Glutamatergic neuron (in vitro differentiated cells): Measurements from ENCODE around the gene TRRAP. TPM values are rescaled to one million over a fixed set of nuclear protein-coding genes. Genes with fewer than 3 reads are reported as not detected.

Experiments
- DNase-seq: peaks from one replicate; pipeline ENCODE4 v3.0.0; 2022
- H3K27ac Mint-ChIP-seq: one replicate; pipeline ENCODE4 v1.8.0; 2020; ENCODE audit warnings: mild to moderate bottlenecking, mixed read lengths, inconsistent platforms; ENCODE audit not compliant: unreplicated experiment
- H3K27me3 Mint-ChIP-seq: one replicate; pipeline ENCODE4 v1.8.0; 2020; ENCODE audit warnings: mild to moderate bottlenecking, moderate library complexity, mixed read lengths, inconsistent platforms; ENCODE audit not compliant: unreplicated experiment
- H3K36me3 Mint-ChIP-seq: one replicate; pipeline ENCODE4 v1.8.0; 2020; ENCODE audit warnings: mild to moderate bottlenecking, mixed read lengths, inconsistent platforms; ENCODE audit not compliant: unreplicated experiment
- H3K4me1 Mint-ChIP-seq: one replicate; pipeline ENCODE4 v1.8.0; 2020; ENCODE audit warnings: mild to moderate bottlenecking, low read depth, mixed read lengths, inconsistent platforms; ENCODE audit not compliant: unreplicated experiment
- H3K4me3 Mint-ChIP-seq: one replicate; pipeline ENCODE4 v1.8.0; 2020; ENCODE audit warnings: mild to moderate bottlenecking, mixed read lengths, inconsistent platforms; ENCODE audit not compliant: unreplicated experiment
- H3K9me3 Mint-ChIP-seq: one replicate; pipeline ENCODE4 v1.8.0; 2020; ENCODE audit warnings: mild to moderate bottlenecking, moderate library complexity, mixed read lengths, inconsistent platforms; ENCODE audit not compliant: unreplicated experiment
- CTCF ChIP-seq: fragments of 200-600 bp; sonication (generic); IDR thresholded peaks from one replicate; pipeline ENCODE4 v1.5.0; 2021; ENCODE audit not compliant: partially characterized antibody, unreplicated experiment
- total RNA-seq: library from RNA; stranded (reverse); fragmentation: NEBNext Ultra II Directional; extraction: Animal tissue kit (Norgen Biotek cat#: 25700); gene quantifications from one replicate; pipeline ENCODE4 v1.2.1, GENCODE V29; 2021; ENCODE audit not compliant: unreplicated experiment

Gene TRRAP
- total RNA-seq, 1 donor from 2014 or later: 68.7 TPM

DNA sequence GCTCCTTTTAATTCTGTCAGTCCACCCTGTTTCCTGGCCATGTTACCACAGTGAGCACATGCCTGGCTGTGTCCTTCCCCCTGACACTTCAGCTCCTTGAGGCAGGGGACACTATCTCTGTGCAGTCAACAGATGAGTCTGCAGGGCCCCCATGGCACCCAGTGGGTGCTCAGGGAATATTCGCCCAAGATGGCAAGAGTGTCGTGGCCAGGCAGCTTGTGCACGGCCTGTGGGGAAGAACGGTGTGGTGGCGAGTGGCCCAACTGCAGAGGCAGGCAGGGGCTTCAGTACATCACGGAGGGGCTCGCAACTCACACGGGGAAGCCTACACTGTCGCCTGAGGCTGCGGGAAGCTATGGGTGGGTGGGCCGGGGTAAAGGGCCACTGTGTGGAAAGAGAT lies 91.1 kb downstream of the TRRAP start:
- Mint-ChIP-seq H3K4me3 (no peak overlapping the region), H3K27ac (peak overlapping the region; percentile 2), H3K9me3 (peaks cover 1% of the 10 kb centered on the region), H3K4me1 (no peaks in the 10 kb centered on the region), H3K27me3 (no peaks in the 10 kb centered on the region), H3K36me3 (no peaks in the 10 kb centered on the region)
- TF ChIP-seq CTCF: no peak
- no peak for DNase-seq

GRCh38 chr7:98970016-98970615 lies 91.8 kb downstream of the TRRAP start:
- Mint-ChIP-seq H3K9me3 (peaks cover 1% of the 10 kb centered on the region), H3K4me3 (no peak overlapping the region), H3K27me3 (no peaks in the 10 kb centered on the region), H3K27ac (no peak overlapping the region), H3K36me3 (no peaks in the 10 kb centered on the region), H3K4me1 (no peaks in the 10 kb centered on the region)
- no peak for TF ChIP-seq CTCF
- DNase-seq: no peak

- Mint-ChIP-seq H3K36me3 (no peaks in the 10 kb centered on the region), H3K27me3 (no peaks in the 10 kb centered on the region), H3K4me3 (no peak overlapping the region), H3K9me3 (peaks cover 3% of the 10 kb centered on the region), H3K27ac (no peak overlapping the region), H3K4me1 (no peaks in the 10 kb centered on the region)
- TF ChIP-seq CTCF: no peak
- DNase-seq: no peak
Observed at GRCh38 chr7:98970805-98971204, 92.5 kb downstream of the TRRAP start.

DNA sequence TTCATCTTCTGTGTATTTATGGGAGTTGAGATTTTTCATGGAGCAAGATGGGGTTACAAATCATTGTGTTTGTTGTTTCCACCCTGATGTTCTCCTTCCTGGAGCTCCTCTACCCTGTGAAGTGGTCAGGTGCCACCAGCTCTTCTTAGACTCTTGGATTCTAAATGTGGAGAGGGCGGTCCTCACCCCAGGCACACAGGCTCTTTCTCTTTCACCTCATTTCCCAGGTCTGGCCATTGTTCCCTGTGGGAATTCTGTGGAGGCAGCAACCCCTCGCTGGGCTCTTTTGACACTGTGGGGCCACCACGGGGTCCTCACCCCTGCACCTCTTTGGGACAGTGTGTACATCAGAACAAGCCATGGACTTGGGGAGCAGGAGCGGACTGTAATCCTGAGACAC lies 95.9 kb downstream of the TRRAP start:
- Mint-ChIP-seq H3K27ac (no peak overlapping the region), H3K36me3 (peaks cover 5% of the 10 kb centered on the region)
- no peak for TF ChIP-seq CTCF

GRCh38 chr7:98974906-98975816 lies 96.8 kb downstream of the TRRAP start:
- no peak for TF ChIP-seq CTCF
- H3K4me1 Mint-ChIP-seq: no peaks in the 10 kb centered on the region
- no peak for DNase-seq
- H3K4me3 Mint-ChIP-seq: no peak overlapping the region
- no peaks in the 10 kb centered on the region for H3K27me3 Mint-ChIP-seq
- H3K9me3 Mint-ChIP-seq: peaks cover 3% of the 10 kb centered on the region
- H3K27ac Mint-ChIP-seq: peak overlapping the region; percentile 0
- peaks cover 5% of the 10 kb centered on the region for H3K36me3 Mint-ChIP-seq

More for the DNA sequence above, 95.9 kb downstream of the TRRAP start:
- no peak overlapping the region for H3K4me3 Mint-ChIP-seq
- no peak for DNase-seq
- peaks cover 3% of the 10 kb centered on the region for H3K9me3 Mint-ChIP-seq
- no peaks in the 10 kb centered on the region for H3K4me1 Mint-ChIP-seq
- no peaks in the 10 kb centered on the region for H3K27me3 Mint-ChIP-seq
